Activated naive CD4-positive, alpha-beta T cell treated with anti-CD3 and anti-CD28 coated beads, Interleukin-2, amount 50 U/mL, for 24 hours (primary cell): Measurements from ENCODE around the gene ZNF430.

Experiments used
- H3K27ac Mint-ChIP-seq: one replicate; pipeline ENCODE4 v1.8.0; 2021; ENCODE audit warnings: mild to moderate bottlenecking, mixed read lengths
- H3K27me3 Mint-ChIP-seq: one replicate; pipeline ENCODE4 v1.8.0; 2021; ENCODE audit warnings: mixed read lengths
- H3K36me3 Mint-ChIP-seq: one replicate; pipeline ENCODE4 v1.8.0; 2021; ENCODE audit warnings: mixed read lengths
- H3K4me1 Mint-ChIP-seq: one replicate; pipeline ENCODE4 v1.8.0; 2021; ENCODE audit warnings: mixed read lengths
- H3K4me3 Mint-ChIP-seq: one replicate; pipeline ENCODE4 v1.8.0; 2021; ENCODE audit warnings: mild to moderate bottlenecking, mixed read lengths
- H3K9me3 Mint-ChIP-seq: one replicate; pipeline ENCODE4 v1.8.0; 2021; ENCODE audit warnings: mixed read lengths

ZNF430 gene

GRCh38 chr19:21092109-21092508, 71.7 kb downstream of the ZNF430 start:
- H3K9me3 Mint-ChIP-seq = no peaks in the 10 kb centered on the region
- H3K4me3 Mint-ChIP-seq = no peak overlapping the region
- no peaks in the 10 kb centered on the region for H3K4me1 Mint-ChIP-seq
- no peak overlapping the region for H3K27ac Mint-ChIP-seq
- H3K36me3 Mint-ChIP-seq = peaks cover 3% of the 10 kb centered on the region
- no peaks in the 10 kb centered on the region for H3K27me3 Mint-ChIP-seq

DNA sequence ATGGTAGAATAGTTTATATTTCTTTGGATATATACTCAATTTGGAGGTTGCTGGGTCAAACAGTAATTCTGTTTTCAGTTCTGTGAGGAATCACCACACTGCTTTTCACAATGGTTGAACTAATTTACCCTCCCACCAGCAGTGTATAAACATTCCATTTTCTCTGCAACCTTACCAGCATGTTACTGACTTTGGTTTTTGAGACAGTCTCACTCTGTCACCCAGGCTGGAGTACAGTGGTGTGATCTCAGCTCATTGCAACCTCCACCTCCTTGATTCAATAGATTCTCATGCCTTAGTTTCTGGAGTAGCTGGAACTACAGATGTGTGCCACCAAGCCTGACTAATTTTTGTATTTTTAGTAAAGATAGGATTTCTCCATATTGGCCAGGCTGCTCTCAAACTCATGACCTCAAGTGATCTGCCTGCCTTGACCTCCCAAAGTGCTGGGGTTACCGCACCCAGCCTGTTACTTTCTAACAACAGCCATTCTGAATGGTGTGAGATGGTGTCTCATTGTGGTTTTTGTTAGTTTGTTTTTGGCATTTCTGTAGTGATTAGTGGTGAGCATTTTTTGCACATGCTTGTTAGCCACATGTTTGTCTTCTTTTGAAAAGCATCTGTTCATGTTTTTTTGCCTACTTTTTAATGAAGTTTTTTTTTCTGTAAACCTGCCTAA, 74.0 kb downstream of the ZNF430 start:
- Mint-ChIP-seq H3K36me3 (peaks cover 8% of the 10 kb centered on the region), H3K27ac (no peak overlapping the region), H3K27me3 (no peaks in the 10 kb centered on the region), H3K4me3 (no peak overlapping the region), H3K4me1 (no peaks in the 10 kb centered on the region), H3K9me3 (no peaks in the 10 kb centered on the region)

DNA sequence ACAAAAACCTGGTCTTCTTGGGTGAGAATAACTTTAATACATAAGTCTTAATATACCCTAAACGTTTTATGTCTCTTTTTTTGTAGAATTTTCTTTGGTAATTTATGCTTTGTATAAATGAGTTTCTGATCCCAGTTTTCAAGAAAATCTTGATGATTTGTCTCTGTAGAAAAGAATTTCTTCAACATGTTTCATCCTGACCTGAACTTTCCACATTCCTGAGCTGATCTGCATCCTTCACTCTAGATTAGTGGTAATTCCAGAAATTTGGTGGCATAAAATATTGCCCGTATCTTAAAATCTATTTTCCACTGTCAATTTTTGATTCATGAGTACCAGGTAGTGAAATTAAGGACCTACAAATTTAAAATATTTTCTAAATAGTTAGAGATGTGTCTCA, 77.8 kb downstream of the ZNF430 start:
- H3K27ac Mint-ChIP-seq = no peak overlapping the region
- no peaks in the 10 kb centered on the region for H3K9me3 Mint-ChIP-seq
- no peaks in the 10 kb centered on the region for H3K4me1 Mint-ChIP-seq
- no peak overlapping the region for H3K4me3 Mint-ChIP-seq
- H3K27me3 Mint-ChIP-seq = no peaks in the 10 kb centered on the region
- H3K36me3 Mint-ChIP-seq = peaks cover 11% of the 10 kb centered on the region

GRCh38 chr19:21101521-21102242, 81.2 kb downstream of the ZNF430 start:
- no peaks in the 10 kb centered on the region for H3K4me1 Mint-ChIP-seq
- H3K27me3 Mint-ChIP-seq = no peaks in the 10 kb centered on the region
- H3K36me3 Mint-ChIP-seq = peaks cover 15% of the 10 kb centered on the region
- H3K27ac Mint-ChIP-seq = no peak overlapping the region
- H3K4me3 Mint-ChIP-seq = no peak overlapping the region
- no peaks in the 10 kb centered on the region for H3K9me3 Mint-ChIP-seq

GRCh38 chr19:21109116-21109515, 88.7 kb downstream of the ZNF430 start:
- Mint-ChIP-seq H3K27ac (no peak overlapping the region), H3K9me3 (peaks cover 12% of the 10 kb centered on the region), H3K36me3 (peaks cover 44% of the 10 kb centered on the region), H3K4me3 (no peak overlapping the region), H3K4me1 (no peaks in the 10 kb centered on the region), H3K27me3 (no peaks in the 10 kb centered on the region)
